GM12878 (cell line): ENCODE data around the gene TAGLN3. TPM values are rescaled to one million over a fixed set of nuclear protein-coding genes. Genes with fewer than 3 reads are reported as not detected.

Source experiments
- ATAC-seq: fragments of 200-7000 bp; cut with Tn5 transposase; 3 replicates; pipeline ENCODE4 v1.9.1; 2020; ENCODE audit warnings: mild to moderate bottlenecking, moderate library complexity
- BruUV-seq: library from RNA; stranded (reverse); fragments of 400-500 nt; replicated peaks from 2 replicates; lab custom pipeline; 2021; lab: Mats Ljungman, UMichigan
- CTCF ChIA-PET: fragments of 300-600 bp; sonication (Branson Sonifier 250); formaldehyde crosslinking; extraction: SDS; loops from one replicate; lab custom pipeline; 2021; ENCODE audit warnings: inconsistent platforms; lab: Yijun Ruan, JAX
- POLR2A ChIA-PET: fragments of 350-600 bp; formaldehyde crosslinking; extraction: SDS; loops from one replicate; lab custom pipeline; 2021; ENCODE audit warnings: inconsistent platforms; lab: Charles Lee
- RAD21 ChIA-PET: fragments of 300-600 bp; sonication (Branson Sonifier 250); formaldehyde crosslinking; loops from one replicate; lab custom pipeline; 2023; ENCODE audit warnings: antibody characterized with exemption; ENCODE audit not compliant: unreplicated experiment; lab: Charles Lee
- SMC1A ChIA-PET: fragments of 300-600 bp; sonication (Branson Sonifier 250); formaldehyde crosslinking; loops from one replicate; lab custom pipeline; 2023; ENCODE audit not compliant: unreplicated experiment, uncharacterized antibody; lab: Charles Lee
- DNase-seq: peaks from one replicate; pipeline ENCODE4 v3.0.0-alpha.2; 2011; ENCODE audit warnings: low read depth, low spot score
- FAIRE-seq: peaks from 3 replicates; lab custom pipeline; 2011; peaks lifted over from hg19 to GRCh38; lab: Jason Lieb, UNC
- H2AFZ ChIP-seq: 2 replicates; pipeline ENCODE4 v1.6.0; 2011; ENCODE audit warnings: low read depth, low read length, control low read depth; ENCODE audit not compliant: control insufficient read depth
- H3K27ac ChIP-seq: 2 replicates; pipeline ENCODE4 v1.5.1; 2011; ENCODE audit warnings: control low read depth; ENCODE audit not compliant: control insufficient read depth, insufficient read depth
- H3K27me3 ChIP-seq, 2 experiments: replicated peaks in 1 of 2; 2 replicates each; pipeline versions ENCODE4 v1.6.0 to v1.6.1; 2011; ENCODE audit warnings: low read length in 1 of 2; ENCODE audit not compliant: control insufficient read depth in 2 of 2, insufficient read depth in 2 of 2
- H3K36me3 ChIP-seq, 2 experiments: 2 replicates each; pipeline ENCODE4 v1.5.1; 2011; ENCODE audit warnings: low read length in 1 of 2; ENCODE audit not compliant: control insufficient read depth in 2 of 2, insufficient read depth in 2 of 2
- H3K4me1 ChIP-seq: 2 replicates; pipeline ENCODE4 v1.6.1; 2011; ENCODE audit warnings: mild to moderate bottlenecking, low read length, moderate library complexity, mixed read lengths; ENCODE audit not compliant: control insufficient read depth, insufficient read depth
- H3K4me2 ChIP-seq: 2 replicates; pipeline ENCODE4 v1.6.0; 2011; ENCODE audit warnings: control low read depth; ENCODE audit not compliant: control insufficient read depth, insufficient read depth
- H3K4me3 ChIP-seq: fragments of 200-600 bp; sonication (generic); 2 replicates; pipeline ENCODE4 v1.5.1; 2016
- H3K79me2 ChIP-seq: 2 replicates; pipeline ENCODE4 v1.6.0; 2011; ENCODE audit warnings: low read length; ENCODE audit not compliant: control insufficient read depth, insufficient read depth
- H3K9ac ChIP-seq: 2 replicates; pipeline ENCODE4 v1.8.0; 2011; ENCODE audit warnings: low read length, control low read depth, mixed read lengths; ENCODE audit not compliant: control insufficient read depth, insufficient read depth
- H3K9me3 ChIP-seq: replicated peaks from 3 replicates; pipeline ENCODE4 v1.5.1; 2011; ENCODE audit warnings: mild to moderate bottlenecking, low read length; ENCODE audit not compliant: control insufficient read depth, insufficient read depth
- H4K20me1 ChIP-seq: 2 replicates; pipeline ENCODE4 v1.6.0; 2011; ENCODE audit not compliant: control insufficient read depth, insufficient read depth
- CHD4 ChIP-seq: fragments of 200-600 bp; sonication (generic); IDR thresholded peaks from 2 replicates; pipeline ENCODE4 v1.6.1; 2016; ENCODE audit warnings: mild to moderate bottlenecking
- CREM ChIP-seq: IDR thresholded peaks from 2 replicates; pipeline ENCODE4 v1.6.1; 2014; ENCODE audit warnings: antibody characterized with exemption, low read depth
- ESRRA ChIP-seq: IDR thresholded peaks from 2 replicates; pipeline ENCODE4 v1.6.1; 2012; ENCODE audit warnings: mild to moderate bottlenecking, low read length, improper control_type of control experiment
- MXI1 ChIP-seq: fragments of 150-350 bp; IDR thresholded peaks from 2 replicates; pipeline ENCODE4 v1.6.1; 2011; ENCODE audit warnings: low read depth, mild to moderate bottlenecking, inconsistent platforms, low read length, improper control_type of control experiment
- PAX5 ChIP-seq: IDR thresholded peaks from 2 replicates; pipeline ENCODE4 v1.6.1; 2011; ENCODE audit warnings: low read depth, low read length, borderline replicate concordance
- PKNOX1 ChIP-seq: fragments of 450-650 bp; IDR thresholded peaks from 2 replicates; pipeline ENCODE4 v1.6.1; 2016; ENCODE audit warnings: mild to moderate bottlenecking
- PML ChIP-seq: IDR thresholded peaks from 2 replicates; pipeline ENCODE4 v1.6.1; 2012; ENCODE audit warnings: low read length, inconsistent platforms
- RELA ChIP-seq: fragments of 450-650 bp; IDR thresholded peaks from 2 replicates; pipeline ENCODE4 v1.8.0; 2014; ENCODE audit warnings: borderline replicate concordance; ENCODE audit not compliant: partially characterized antibody
- RUNX3 ChIP-seq: IDR thresholded peaks from 2 replicates; pipeline ENCODE4 v1.6.1; 2012; ENCODE audit warnings: low read length, inconsistent platforms
- TBL1XR1 ChIP-seq: IDR thresholded peaks from 2 replicates; pipeline ENCODE4 v1.6.1; 2012; ENCODE audit warnings: low read depth, low read length, improper control_type of control experiment
- ZNF274 ChIP-seq: IDR thresholded peaks from one replicate; pipeline ENCODE4 v1.8.0; 2011; ENCODE audit not compliant: insufficient read length, insufficient read depth
- ZNF622 ChIP-seq: fragments of 450-650 bp; IDR thresholded peaks from 2 replicates; pipeline ENCODE4 v1.6.1; 2017; ENCODE audit warnings: mild to moderate bottlenecking, inconsistent platforms
- ZSCAN29 ChIP-seq: fragments of 450-650 bp; IDR thresholded peaks from 2 replicates; pipeline ENCODE4 v1.6.1; 2017; ENCODE audit warnings: mild to moderate bottlenecking, moderate library complexity
- ZZZ3 ChIP-seq: IDR thresholded peaks from 2 replicates; pipeline ENCODE4 v1.6.1; 2011; ENCODE audit warnings: low read depth; ENCODE audit not compliant: control insufficient read depth, insufficient read length
- WGBS: methylation state at CpG from one replicate; pipeline ENCODE4 v1.1.6; 2016; ENCODE audit warnings: low lambda C conversion rate; ENCODE audit not compliant: insufficient replicate concordance, insufficient coverage; ENCODE audit errors: missing lambda C conversion rate; 5-methylcytosine and 5-hydroxymethylcytosine counted together
- in situ Hi-C: fragments of 300-500 bp; cut with MboI; formaldehyde crosslinking; loops from 9 replicates; pipeline ENCODE4 v1.14.3; 2018; ENCODE audit warnings: mixed read lengths
- intact Hi-C: fragments of 100-400 bp; cut with micrococcal nuclease; formaldehyde crosslinking; loops from one replicate; pipeline ENCODE4 v1.14.2; 2022; ENCODE audit not compliant: unreplicated experiment
- polyA plus RNA-seq, 11 experiments: library from polyadenylated mRNA; depleted of rRNA in 4 of 11; unstranded in 6 of 11; stranded (reverse) in 5 of 11; fragments of >200 nt; fragmentation: Nextera tagmentation in 4 of 11; fragmentation: Illumina TruSeq in 1 of 11; extraction: Ambion mirVana in 4 of 11; extraction: Trizol in 1 of 11; gene quantifications; 1 replicate in 1 of 11; 2 replicates in 10 of 11; pipeline versions ENCODE4 v1.2.1 to v1.2.3, GENCODE V29; 2011 to 2016; ENCODE audit warnings: inconsistent platforms in 2 of 11, missing spikeins in 2 of 11, low read depth in 1 of 11
- total RNA-seq, 4 experiments: library from RNA; depleted of rRNA in 3 of 4; stranded (reverse); fragments of >200 nt in 3 of 4; fragmentation: Illumina TruSeq in 1 of 4; extraction: Trizol in 1 of 4; gene quantifications; 2 replicates each; pipeline versions ENCODE4 v1.2.1 to v1.2.3, GENCODE V29; 2013 to 2021

The TAGLN3 gene
- total and polyA plus RNA-seq, 10 of the 15 experiments (the other 5 are each of a cell fraction or from before 2014, with no cell fraction given): 0.06 to 0.53 (median 0.12) TPM; not detected in 3

- no peak for TF ChIP-seq PKNOX1
- TF ChIP-seq ZSCAN29: no peak
- no peak for TF ChIP-seq CREM
- no peak for TF ChIP-seq RELA
These were observed 37.1 kb upstream of the TAGLN3 start (continued) for GRCh38 chr3:111961461-111962164.

GRCh38 chr3:111963424-111963823 lies 35.3 kb upstream of the TAGLN3 start:
- no peak overlapping the region for H3K9ac ChIP-seq
- POLR2A ChIA-PET: interaction anchor here (0.7 kb wide), 1 partner anchor 261 kb away, joined by 3 read pairs; no protein-coding TSS in a partner anchor
- no peak overlapping the region for H3K4me2 ChIP-seq
- FAIRE-seq: no peak
- intact Hi-C loops (no loop called here), in situ Hi-C loops (no loop called here)
- no peaks in the 10 kb centered on the region for H3K79me2 ChIP-seq
- no TSS peak for BruUV-seq
- CTCF ChIA-PET: interaction anchor here (0.7 to 8.4 kb wide), 6 partner anchors 50 to 369 kb away, joined by 3 to 69 read pairs (median 4); no protein-coding TSS in a partner anchor
- no peak overlapping the region for H3K4me3 ChIP-seq
- H2AFZ ChIP-seq: no peak overlapping the region
- ATAC-seq: no peak
- SMC1A ChIA-PET: interaction anchor here (1.8 to 23.3 kb wide), 2 partner anchors 15 to 243 kb away, joined by 5 to 424 read pairs; partner anchors contain the start of gene ABHD10
- no peaks in the 10 kb centered on the region for H3K27me3 ChIP-seq
- H3K4me1 ChIP-seq: no peaks in the 10 kb centered on the region
- H3K9me3 ChIP-seq: no peaks in the 10 kb centered on the region
- RAD21 ChIA-PET: interaction anchor here (0.8 to 1.9 kb wide), 5 partner anchors 68 to 248 kb away, joined by 3 to 7 read pairs (median 3); no protein-coding TSS in a partner anchor
- no peak for TF ChIP-seq ZNF274
- TF ChIP-seq CHD4: no peak
- TF ChIP-seq ZNF622: no peak
- TF ChIP-seq ZZZ3: no peak
- TF ChIP-seq ESRRA: no peak
- TF ChIP-seq PAX5: no peak
- TF ChIP-seq PML: no peak
- no peak for TF ChIP-seq RUNX3
- no peak for TF ChIP-seq TBL1XR1
- no peak for TF ChIP-seq MXI1
- no peak for DNase-seq
- WGBS: 0% methylated on average over 1 of the region's 1 CpG
- no peaks in the 10 kb centered on the region for H3K36me3 ChIP-seq
- no peak overlapping the region for H3K27ac ChIP-seq
- no peaks in the 10 kb centered on the region for H4K20me1 ChIP-seq
